GM12873 (cell line): ENCODE results near the gene NLRC3.

Experiments
- TF ChIP-seq, protein P1 (sequence below): IDR thresholded peaks from 2 replicates; pipeline ENCODE4 v1.5.1; 2012; ENCODE audit warnings: low read depth, mild to moderate bottlenecking, moderate library complexity, low read length, control low read depth; ENCODE audit not compliant: insufficient read depth; ENCODE audit errors: missing control alignments

Gene NLRC3

GRCh38 chr16:3577302-3577752 lies at the start of gene NLRC3:
TSS of gene NLRC3 (minus strand) at chr16:3577403. CDS start at chr16:3565036, 12,367 bp downstream.
- TF ChIP-seq, protein P1, sequence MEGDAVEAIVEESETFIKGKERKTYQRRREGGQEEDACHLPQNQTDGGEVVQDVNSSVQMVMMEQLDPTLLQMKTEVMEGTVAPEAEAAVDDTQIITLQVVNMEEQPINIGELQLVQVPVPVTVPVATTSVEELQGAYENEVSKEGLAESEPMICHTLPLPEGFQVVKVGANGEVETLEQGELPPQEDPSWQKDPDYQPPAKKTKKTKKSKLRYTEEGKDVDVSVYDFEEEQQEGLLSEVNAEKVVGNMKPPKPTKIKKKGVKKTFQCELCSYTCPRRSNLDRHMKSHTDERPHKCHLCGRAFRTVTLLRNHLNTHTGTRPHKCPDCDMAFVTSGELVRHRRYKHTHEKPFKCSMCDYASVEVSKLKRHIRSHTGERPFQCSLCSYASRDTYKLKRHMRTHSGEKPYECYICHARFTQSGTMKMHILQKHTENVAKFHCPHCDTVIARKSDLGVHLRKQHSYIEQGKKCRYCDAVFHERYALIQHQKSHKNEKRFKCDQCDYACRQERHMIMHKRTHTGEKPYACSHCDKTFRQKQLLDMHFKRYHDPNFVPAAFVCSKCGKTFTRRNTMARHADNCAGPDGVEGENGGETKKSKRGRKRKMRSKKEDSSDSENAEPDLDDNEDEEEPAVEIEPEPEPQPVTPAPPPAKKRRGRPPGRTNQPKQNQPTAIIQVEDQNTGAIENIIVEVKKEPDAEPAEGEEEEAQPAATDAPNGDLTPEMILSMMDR: no peak

DNA sequence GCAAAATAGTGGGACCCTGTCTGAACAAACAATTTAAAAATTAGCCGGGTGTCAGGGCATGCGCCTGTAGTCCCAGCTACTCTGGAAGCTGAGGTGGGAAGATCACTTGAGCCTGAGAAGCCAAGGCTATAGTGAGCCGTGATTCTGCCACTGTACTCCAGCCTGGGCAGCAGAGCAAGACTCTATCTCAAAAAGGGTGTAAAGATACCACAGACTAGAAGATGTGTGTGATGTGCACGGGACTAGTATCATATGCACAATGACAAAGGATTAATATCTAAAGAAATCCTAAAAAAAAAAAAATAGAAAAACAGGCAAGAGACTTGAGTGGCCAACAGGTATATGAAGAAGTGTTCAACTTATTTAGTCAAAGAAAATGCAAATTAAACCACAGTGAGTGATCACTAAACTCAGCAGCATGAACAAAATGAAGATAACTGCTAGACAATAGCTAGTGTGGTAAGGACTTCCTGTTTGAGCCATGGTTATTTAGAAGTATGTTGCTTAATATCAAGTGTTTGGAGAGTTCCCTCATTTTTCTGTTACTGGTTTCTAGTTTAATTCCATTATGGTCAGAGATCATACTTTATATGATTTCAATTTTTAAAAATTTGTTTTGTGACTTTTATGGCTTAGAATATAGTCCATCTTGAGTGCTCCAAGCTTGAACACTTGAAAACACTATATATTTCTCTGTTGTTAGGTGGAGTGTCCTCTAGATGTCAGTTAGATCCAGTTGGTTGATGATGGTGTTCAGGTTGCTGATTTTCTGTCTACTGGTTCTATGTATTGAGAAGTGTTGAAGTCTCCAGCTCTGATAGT lies 48.9 kb upstream of the NLRC3 start:
- TF ChIP-seq, protein P1: peak; percentile 27

DNA sequence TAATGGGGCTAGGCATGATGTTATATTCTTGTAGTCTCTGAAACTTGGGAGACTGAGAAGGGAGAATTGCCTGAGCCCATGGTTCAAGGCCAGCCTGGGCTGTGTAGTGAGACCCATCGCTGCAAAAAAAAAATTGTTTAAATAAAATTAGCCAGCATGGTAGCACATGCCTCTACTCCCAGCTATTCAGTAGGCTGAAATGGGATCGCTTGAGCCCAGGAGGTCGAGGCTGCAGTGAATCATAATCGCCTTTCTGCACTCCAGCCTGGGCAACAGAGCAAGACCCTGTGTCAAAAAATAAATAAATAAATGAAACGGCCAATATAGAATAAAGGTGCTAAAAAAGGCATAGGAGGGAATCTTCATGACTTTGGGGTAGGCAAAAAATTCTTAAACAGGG lies 48.1 kb upstream of the NLRC3 start:
- TF ChIP-seq, protein P1: no peak

- TF ChIP-seq, protein P1: no peak
Observed at GRCh38 chr16:3623642-3624041, 46.4 kb upstream of the NLRC3 start.

DNA sequence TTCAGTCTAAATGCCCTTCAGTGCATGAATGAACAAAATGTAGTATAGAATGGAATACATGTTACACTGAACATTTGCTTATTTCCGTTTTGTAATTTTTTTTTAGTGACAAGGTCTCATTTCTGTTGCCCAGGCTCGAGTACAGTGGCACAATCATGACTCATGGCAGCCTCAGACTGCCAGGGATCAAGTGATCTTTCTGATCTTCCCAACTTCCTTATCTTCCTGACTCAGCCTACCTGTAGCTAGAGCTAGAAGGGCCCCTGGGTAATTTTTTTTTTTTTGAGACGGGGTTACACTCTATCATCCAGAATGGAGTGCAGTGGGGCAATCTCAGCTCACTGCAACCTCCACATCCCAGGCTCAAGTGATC lies 41.6 kb upstream of the NLRC3 start:
- TF ChIP-seq, protein P1: no peak

- TF ChIP-seq, protein P1: no peak
Observed at GRCh38 chr16:3612510-3613466, 35.6 kb upstream of the NLRC3 start.
